ENCODE results near the gene PLEKHO2.

The PLEKHO2 gene

GRCh38 chr15:64828985-64829384, 12.7 kb upstream of the PLEKHO2 start:
- DNase-seq (ENCODE audit: low read depth), result no peak

GRCh38 chr15:64833690-64834089, 8.0 kb upstream of the PLEKHO2 start:
- DNase-seq (ENCODE audit: low read depth), result no peak

GRCh38 chr15:64836023-64836536, 5.6 kb upstream of the PLEKHO2 start:
- DNase-seq (ENCODE audit: low read depth), result no peak

GRCh38 chr15:64837502-64837901, 4.2 kb upstream of the PLEKHO2 start:
- no peak for DNase-seq (ENCODE audit: low read depth)

- DNase-seq (ENCODE audit: low read depth), result no peak
These were observed 713 bp upstream of the PLEKHO2 start for GRCh38 chr15:64841060-64841343.

GRCh38 chr15:64842096-64842939, 603 bp downstream of the PLEKHO2 start:
- DNase-seq (ENCODE audit: low read depth), result no peak

- DNase-seq (ENCODE audit: low read depth), result no peak
These were observed 1.4 kb downstream of the PLEKHO2 start for GRCh38 chr15:64842986-64843561.

- no peak for DNase-seq (ENCODE audit: low read depth)
These were observed 2.3 kb downstream of the PLEKHO2 start for GRCh38 chr15:64843991-64844390.

GRCh38 chr15:64844576-64845145, 2.9 kb downstream of the PLEKHO2 start:
- DNase-seq (ENCODE audit: low read depth), result no peak

- DNase-seq (ENCODE audit: low read depth), result no peak
These were observed 3.5 kb downstream of the PLEKHO2 start for GRCh38 chr15:64845183-64845611.

- DNase-seq (ENCODE audit: low read depth), result no peak
These were observed 4.3 kb downstream of the PLEKHO2 start for GRCh38 chr15:64845831-64846595.

GRCh38 chr15:64847016-64847415, 5.3 kb downstream of the PLEKHO2 start:
- no peak for DNase-seq (ENCODE audit: low read depth)

GRCh38 chr15:64847448-64847847, 5.7 kb downstream of the PLEKHO2 start:
- no peak for DNase-seq (ENCODE audit: low read depth)

- DNase-seq (ENCODE audit: low read depth), result no peak
These were observed 6.4 kb downstream of the PLEKHO2 start for GRCh38 chr15:64847876-64848716.

GRCh38 chr15:64850778-64851502, 9.2 kb downstream of the PLEKHO2 start:
- DNase-seq (ENCODE audit: low read depth), result no peak

- DNase-seq (ENCODE audit: low read depth), result no peak
These were observed 9.8 kb downstream of the PLEKHO2 start for GRCh38 chr15:64851503-64851840.

- no peak for DNase-seq (ENCODE audit: low read depth)
These were observed 12.3 kb downstream of the PLEKHO2 start for GRCh38 chr15:64854041-64854440.

GRCh38 chr15:64854526-64854925, 12.8 kb downstream of the PLEKHO2 start:
- no peak for DNase-seq (ENCODE audit: low read depth)

GRCh38 chr15:64855205-64855975, 13.7 kb downstream of the PLEKHO2 start:
- no peak for DNase-seq (ENCODE audit: low read depth)

GRCh38 chr15:64856429-64857145, 14.9 kb downstream of the PLEKHO2 start:
- DNase-seq (ENCODE audit: low read depth), result no peak
